ENCODE measurements around the gene PLA2G4D.

DNA sequence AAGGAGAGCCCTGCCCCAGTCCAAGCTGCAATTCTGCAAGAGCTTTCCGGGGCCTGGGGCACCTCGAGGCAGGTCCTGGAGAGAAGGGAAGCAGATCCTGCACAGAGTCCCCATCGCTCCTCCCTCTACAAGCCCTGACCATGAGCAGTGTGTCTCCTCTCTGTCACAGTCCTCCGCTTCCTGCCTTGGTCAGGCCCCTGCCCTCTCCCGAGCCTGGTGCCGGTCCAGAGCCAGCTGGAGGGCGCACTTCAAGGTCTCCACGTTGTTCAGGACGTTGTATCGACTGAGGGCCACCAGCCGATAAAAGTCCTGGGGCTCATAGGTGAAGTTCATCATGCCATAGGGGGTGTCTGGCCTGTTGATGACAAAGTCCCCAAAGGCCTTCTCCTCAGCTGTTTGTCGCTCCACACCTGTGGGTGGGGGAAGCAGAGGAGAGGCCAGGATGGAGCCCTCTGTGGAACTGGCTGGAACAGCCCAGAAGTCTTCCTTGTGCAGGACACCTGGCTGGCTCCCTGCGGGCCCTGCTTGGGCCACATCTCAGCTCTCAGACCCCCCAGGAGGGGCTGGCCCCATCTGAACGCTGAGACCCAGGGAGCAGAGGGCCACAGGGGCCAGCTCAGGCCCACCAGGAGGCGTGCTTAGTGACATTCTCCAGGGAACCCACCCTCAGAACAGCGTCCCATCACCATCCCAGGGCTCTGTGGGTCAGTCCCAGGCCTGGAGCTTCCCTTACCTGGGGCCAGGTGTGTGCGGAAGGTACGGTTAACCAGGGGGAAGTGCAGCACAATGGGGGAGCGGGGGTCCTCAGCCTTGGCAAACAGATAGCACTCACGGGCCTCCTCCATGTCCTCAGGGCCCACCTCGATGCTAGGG, 47.7 kb upstream of the PLA2G4D start:
- no peak for TF ChIP-seq CTCF (IDR thresholded peaks at IDR 0.05)
- TF ChIP-seq USF2 (CRISPR knock-in tag; IDR thresholded peaks at IDR 0.05): no peak
- TF ChIP-seq, protein P1, sequence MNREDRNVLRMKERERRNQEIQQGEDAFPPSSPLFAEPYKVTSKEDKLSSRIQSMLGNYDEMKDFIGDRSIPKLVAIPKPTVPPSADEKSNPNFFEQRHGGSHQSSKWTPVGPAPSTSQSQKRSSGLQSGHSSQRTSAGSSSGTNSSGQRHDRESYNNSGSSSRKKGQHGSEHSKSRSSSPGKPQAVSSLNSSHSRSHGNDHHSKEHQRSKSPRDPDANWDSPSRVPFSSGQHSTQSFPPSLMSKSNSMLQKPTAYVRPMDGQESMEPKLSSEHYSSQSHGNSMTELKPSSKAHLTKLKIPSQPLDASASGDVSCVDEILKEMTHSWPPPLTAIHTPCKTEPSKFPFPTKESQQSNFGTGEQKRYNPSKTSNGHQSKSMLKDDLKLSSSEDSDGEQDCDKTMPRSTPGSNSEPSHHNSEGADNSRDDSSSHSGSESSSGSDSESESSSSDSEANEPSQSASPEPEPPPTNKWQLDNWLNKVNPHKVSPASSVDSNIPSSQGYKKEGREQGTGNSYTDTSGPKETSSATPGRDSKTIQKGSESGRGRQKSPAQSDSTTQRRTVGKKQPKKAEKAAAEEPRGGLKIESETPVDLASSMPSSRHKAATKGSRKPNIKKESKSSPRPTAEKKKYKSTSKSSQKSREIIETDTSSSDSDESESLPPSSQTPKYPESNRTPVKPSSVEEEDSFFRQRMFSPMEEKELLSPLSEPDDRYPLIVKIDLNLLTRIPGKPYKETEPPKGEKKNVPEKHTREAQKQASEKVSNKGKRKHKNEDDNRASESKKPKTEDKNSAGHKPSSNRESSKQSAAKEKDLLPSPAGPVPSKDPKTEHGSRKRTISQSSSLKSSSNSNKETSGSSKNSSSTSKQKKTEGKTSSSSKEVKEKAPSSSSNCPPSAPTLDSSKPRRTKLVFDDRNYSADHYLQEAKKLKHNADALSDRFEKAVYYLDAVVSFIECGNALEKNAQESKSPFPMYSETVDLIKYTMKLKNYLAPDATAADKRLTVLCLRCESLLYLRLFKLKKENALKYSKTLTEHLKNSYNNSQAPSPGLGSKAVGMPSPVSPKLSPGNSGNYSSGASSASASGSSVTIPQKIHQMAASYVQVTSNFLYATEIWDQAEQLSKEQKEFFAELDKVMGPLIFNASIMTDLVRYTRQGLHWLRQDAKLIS (CRISPR knock-in tag; IDR thresholded peaks at IDR 0.05; ENCODE audit: borderline replicate concordance): no peak
- no peak for TF ChIP-seq ZNF232 (CRISPR knock-in tag; IDR thresholded peaks at IDR 0.05)
- no peak for TF ChIP-seq ATF3 (CRISPR knock-in tag; conservative IDR thresholded peaks at IDR 0.05)
- TF ChIP-seq, protein P2, sequence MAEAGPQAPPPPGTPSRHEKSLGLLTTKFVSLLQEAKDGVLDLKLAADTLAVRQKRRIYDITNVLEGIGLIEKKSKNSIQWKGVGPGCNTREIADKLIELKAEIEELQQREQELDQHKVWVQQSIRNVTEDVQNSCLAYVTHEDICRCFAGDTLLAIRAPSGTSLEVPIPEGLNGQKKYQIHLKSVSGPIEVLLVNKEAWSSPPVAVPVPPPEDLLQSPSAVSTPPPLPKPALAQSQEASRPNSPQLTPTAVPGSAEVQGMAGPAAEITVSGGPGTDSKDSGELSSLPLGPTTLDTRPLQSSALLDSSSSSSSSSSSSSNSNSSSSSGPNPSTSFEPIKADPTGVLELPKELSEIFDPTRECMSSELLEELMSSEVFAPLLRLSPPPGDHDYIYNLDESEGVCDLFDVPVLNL (CRISPR knock-in tag; IDR thresholded peaks at IDR 0.05; ENCODE audit: borderline replicate concordance, low read depth): no peak
- no peak for TF ChIP-seq USF1 (CRISPR knock-in tag; IDR thresholded peaks at IDR 0.05)
- no peak for TF ChIP-seq ZNF317 (CRISPR knock-in tag; IDR thresholded peaks at IDR 0.05; ENCODE audit: borderline replicate concordance, low read depth)
